PC-3 (cell line): Measurements from ENCODE around the gene ZMAT2. TPM values are rescaled to one million over a fixed set of nuclear protein-coding genes. Genes with fewer than 3 reads are reported as not detected.
"Not testable (repeated sequence)": the region's sequence is repeated elsewhere in the genome, so short reads cannot be mapped to it uniquely, and the experiment has no call there.

Experiments used
- ATAC-seq: fragments of 200-7000 bp; cut with Tn5 transposase; 2 replicates; pipeline ENCODE4 v1.9.1; 2020; ENCODE audit warnings: mild to moderate bottlenecking, moderate library complexity
- Bru-seq: library from RNA; stranded (reverse); fragments of 400-500 nt; gene quantifications from one replicate; lab custom pipeline; 2021; lab: Mats Ljungman, UMichigan
- BruChase-seq, 2 experiments: library from RNA; stranded (reverse); fragments of 400-500 nt; gene quantifications; one replicate each; lab custom pipeline; 2021; lab: Mats Ljungman, UMichigan
- BruUV-seq: library from RNA; stranded (reverse); fragments of 400-500 nt; replicated peaks from 2 replicates; lab custom pipeline; 2021; lab: Mats Ljungman, UMichigan
- CTCF ChIA-PET: fragments of 300-600 bp; sonication (Branson Sonifier 250); formaldehyde crosslinking; loops from one replicate; lab custom pipeline; 2022; ENCODE audit warnings: antibody characterized with exemption; lab: Charles Lee
- POLR2A ChIA-PET: fragments of 300-600 bp; sonication (Branson Sonifier 250); formaldehyde crosslinking; loops from one replicate; lab custom pipeline; 2022; ENCODE audit warnings: antibody characterized with exemption; ENCODE audit not compliant: unreplicated experiment; lab: Charles Lee
- DNase-seq: peaks from one replicate; pipeline ENCODE4 v3.0.0-alpha.2; 2015
- H2AFZ ChIP-seq: fragments of 300-600 bp; sonication (generic); 2 replicates; pipeline ENCODE4 v1.6.0; 2016; ENCODE audit warnings: antibody characterized with exemption, low read length
- H3F3A ChIP-seq: fragments of 300-600 bp; sonication (generic); one replicate; pipeline ENCODE4 v1.6.0; 2017; ENCODE audit warnings: antibody characterized with exemption, low read length, control low read depth, mild to moderate bottlenecking; ENCODE audit not compliant: unreplicated experiment
- H3K27ac ChIP-seq: fragments of 300-600 bp; sonication (generic); 2 replicates; pipeline ENCODE4 v1.5.1; 2016; ENCODE audit warnings: mild to moderate bottlenecking, low read length
- H3K27me3 ChIP-seq: fragments of 300-600 bp; sonication (generic); 2 replicates; pipeline ENCODE4 v1.6.1; 2016; ENCODE audit warnings: low read length, mixed read lengths
- H3K36me3 ChIP-seq: fragments of 300-600 bp; sonication (generic); 2 replicates; pipeline ENCODE4 v1.6.1; 2016; ENCODE audit warnings: low read depth, mixed run types, low read length, mixed read lengths
- H3K4me1 ChIP-seq: fragments of 300-600 bp; sonication (generic); 2 replicates; pipeline ENCODE4 v1.5.1; 2016; ENCODE audit warnings: low read length; ENCODE audit not compliant: insufficient read depth
- H3K4me2 ChIP-seq: fragments of 300-600 bp; sonication (generic); 2 replicates; pipeline ENCODE4 v1.6.0; 2016; ENCODE audit warnings: low read length
- H3K4me3 ChIP-seq: fragments of 300-600 bp; sonication (generic); 2 replicates; pipeline ENCODE4 v1.5.1; 2016; ENCODE audit warnings: mild to moderate bottlenecking, low read length, mixed read lengths
- H3K79me2 ChIP-seq: fragments of 300-600 bp; sonication (generic); 2 replicates; pipeline ENCODE4 v1.6.1; 2017; ENCODE audit warnings: low read length, mixed read lengths
- H3K9ac ChIP-seq: fragments of 300-600 bp; sonication (generic); 2 replicates; pipeline ENCODE4 v1.6.0; 2016; ENCODE audit warnings: mild to moderate bottlenecking, low read length
- H3K9me2 ChIP-seq: fragments of 300-600 bp; sonication (generic); replicated peaks from 2 replicates; pipeline ENCODE4 v1.6.1; 2016; ENCODE audit warnings: mixed run types, low read length, mixed read lengths
- H3K9me3 ChIP-seq: fragments of 300-600 bp; sonication (generic); 2 replicates; pipeline ENCODE4 v1.6.1; 2016; ENCODE audit warnings: low read length, mixed read lengths
- H4K20me1 ChIP-seq: fragments of 300-600 bp; sonication (generic); 2 replicates; pipeline ENCODE4 v1.6.1; 2016; ENCODE audit warnings: low read length, mixed read lengths
- EZH2 ChIP-seq: fragments of 300-600 bp; sonication (generic); IDR thresholded peaks from one replicate; pipeline ENCODE4 v1.6.1; 2017; ENCODE audit warnings: antibody characterized with exemption, mild to moderate bottlenecking, low read length; ENCODE audit not compliant: unreplicated experiment
- EZH2phosphoT487 ChIP-seq: fragments of 300-600 bp; sonication (generic); IDR thresholded peaks from 2 replicates; pipeline ENCODE4 v1.6.1; 2018; ENCODE audit warnings: mild to moderate bottlenecking, antibody characterized with exemption, low read length, borderline replicate concordance
- intact Hi-C: fragments of 100-400 bp; cut with micrococcal nuclease; formaldehyde crosslinking; loops from 2 replicates; pipeline ENCODE4 v1.9.0; 2023
- long read RNA-seq: library from polyadenylated mRNA; unstranded; transcript quantifications from one replicate; pipeline ENCODE4 v2.0.0, GENCODE V29; 2021; ENCODE audit not compliant: unreplicated experiment
- total RNA-seq: library from RNA; depleted of rRNA; stranded (reverse); fragments of >200 nt; gene quantifications from 2 replicates; pipeline ENCODE4 v1.2.3, GENCODE V29; 2014; rRNA removed
- TF ChIP-seq, protein P1 (sequence below): fragments of 300-600 bp; sonication (generic); conservative IDR thresholded peaks from 2 replicates; pipeline ENCODE4 v1.5.1; 2017; ENCODE audit warnings: antibody characterized with exemption, low read depth, mild to moderate bottlenecking, low read length

Gene ZMAT2, protein sequence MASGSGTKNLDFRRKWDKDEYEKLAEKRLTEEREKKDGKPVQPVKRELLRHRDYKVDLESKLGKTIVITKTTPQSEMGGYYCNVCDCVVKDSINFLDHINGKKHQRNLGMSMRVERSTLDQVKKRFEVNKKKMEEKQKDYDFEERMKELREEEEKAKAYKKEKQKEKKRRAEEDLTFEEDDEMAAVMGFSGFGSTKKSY
- total RNA-seq, result 28.2 and 36.8 TPM in 2 replicates
- percentile 95 among the genes with signal in this experiment for Bru-seq, nascent RNA
- BruChase-seq, experiment 1, labeled RNA remaining after a 6-hour chase, result percentile 95 among the genes with signal in this experiment
- percentile 92 among the genes with signal in this experiment for BruChase-seq, experiment 2, labeled RNA remaining after a 2-hour chase
- long read RNA-seq, transcript ZMAT2-201 (6 exons, 1,647 nt), result major isoform, 16 of 23 reads
- long read RNA-seq, partial matches to known transcripts, result 2 of 23 reads
- long read RNA-seq, other reads (novel, unspliced or antisense), result 5 of 23 reads

- Histone ChIP-seq H3K9me2 (no peaks in the 10 kb centered on the region), H3K4me1 (peaks cover 6% of the 10 kb centered on the region), H2AFZ (peak within 1 kb of the TSS; percentile 72), H3K36me3 (peaks cover 50% of the 10 kb centered on the region), H3K9ac (peak within 1 kb of the TSS; percentile 77), H3K27me3 (no peaks in the 10 kb centered on the region), H3F3A (no peaks in the 10 kb centered on the region), H3K4me2 (peak within 1 kb of the TSS; percentile 88), H3K79me2 (peaks cover 19% of the 10 kb centered on the region), H3K4me3 (peak within 1 kb of the TSS; percentile 90), H3K9me3 (no peaks in the 10 kb centered on the region), H4K20me1 (no peaks in the 10 kb centered on the region), H3K27ac (no peak within 1 kb of the TSS)
- POLR2A ChIA-PET, result interaction anchor here (0.6 to 1.0 kb wide), 6 partner anchors 9 to 192 kb away, joined by 3 to 20 read pairs (median 6); partner anchors contain the start of genes HARS1, HARS2, IK and NDUFA2
- CTCF ChIA-PET, result interaction anchor here (0.6 to 0.7 kb wide), 2 partner anchors 20 to 885 kb away, joined by 3 to 6 read pairs; no protein-coding TSS in a partner anchor
- intact Hi-C loops, result no loop called here
- ATAC-seq (peak; percentile 99), DNase-seq (peak; percentile 94)
- TF ChIP-seq, protein P1, sequence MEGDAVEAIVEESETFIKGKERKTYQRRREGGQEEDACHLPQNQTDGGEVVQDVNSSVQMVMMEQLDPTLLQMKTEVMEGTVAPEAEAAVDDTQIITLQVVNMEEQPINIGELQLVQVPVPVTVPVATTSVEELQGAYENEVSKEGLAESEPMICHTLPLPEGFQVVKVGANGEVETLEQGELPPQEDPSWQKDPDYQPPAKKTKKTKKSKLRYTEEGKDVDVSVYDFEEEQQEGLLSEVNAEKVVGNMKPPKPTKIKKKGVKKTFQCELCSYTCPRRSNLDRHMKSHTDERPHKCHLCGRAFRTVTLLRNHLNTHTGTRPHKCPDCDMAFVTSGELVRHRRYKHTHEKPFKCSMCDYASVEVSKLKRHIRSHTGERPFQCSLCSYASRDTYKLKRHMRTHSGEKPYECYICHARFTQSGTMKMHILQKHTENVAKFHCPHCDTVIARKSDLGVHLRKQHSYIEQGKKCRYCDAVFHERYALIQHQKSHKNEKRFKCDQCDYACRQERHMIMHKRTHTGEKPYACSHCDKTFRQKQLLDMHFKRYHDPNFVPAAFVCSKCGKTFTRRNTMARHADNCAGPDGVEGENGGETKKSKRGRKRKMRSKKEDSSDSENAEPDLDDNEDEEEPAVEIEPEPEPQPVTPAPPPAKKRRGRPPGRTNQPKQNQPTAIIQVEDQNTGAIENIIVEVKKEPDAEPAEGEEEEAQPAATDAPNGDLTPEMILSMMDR, result no peak
- BruUV-seq, result TSS peak; percentile 75
Measured at GRCh38 chr5:140700177-140701144, at the start of gene ZMAT2. ZMAT2 (plus strand) TSS chr5:140700447; CDS start chr5:140700461, 14 bp downstream.

- Histone ChIP-seq H3K27me3 (no peaks in the 10 kb centered on the region), H3K9me3 (no peaks in the 10 kb centered on the region), H4K20me1 (no peaks in the 10 kb centered on the region), H3K79me2 (no peaks in the 10 kb centered on the region), H3K27ac (no peak overlapping the region), H3K9me2 (no peaks in the 10 kb centered on the region), H3K36me3 (peaks cover 72% of the 10 kb centered on the region), H2AFZ (no peak overlapping the region), H3K4me3 (no peak overlapping the region), H3F3A (no peaks in the 10 kb centered on the region), H3K4me2 (no peak overlapping the region), H3K4me1 (peaks cover 7% of the 10 kb centered on the region; the same call in 1 of the 2 replicates), H3K9ac (no peak overlapping the region)
- TF ChIP-seq EZH2 (no peak), EZH2phosphoT487 (no peak)
- TF ChIP-seq, protein P1, result no peak
- no TSS peak for BruUV-seq
- intact Hi-C loops, result no loop called here
- POLR2A ChIA-PET, result no interaction called here
- CTCF ChIA-PET, result no interaction called here
- no peak for ATAC-seq
- DNase-seq, result no peak
Measured at GRCh38 chr5:140658870-140659269, 41.4 kb upstream of the ZMAT2 start.

- H3K9me2 ChIP-seq, H3K79me2 ChIP-seq, CTCF ChIA-PET, H3K9me3 ChIP-seq, POLR2A ChIA-PET, H3K27ac ChIP-seq, DNase-seq, H3K4me1 ChIP-seq, H3K4me2 ChIP-seq, H3K27me3 ChIP-seq, H4K20me1 ChIP-seq, intact Hi-C loops, H2AFZ ChIP-seq, ATAC-seq, H3F3A ChIP-seq, BruUV-seq, H3K4me3 ChIP-seq, H3K9ac ChIP-seq: not testable (repeated sequence)
- H3K36me3 ChIP-seq, result peaks cover 57% of the 10 kb centered on the region
Measured at GRCh38 chr5:140660371-140660770, 39.9 kb upstream of the ZMAT2 start.
